Measurements from ENCODE around the gene FOXK2. TPM values are rescaled to one million over a fixed set of nuclear protein-coding genes. Genes with fewer than 3 reads are reported as not detected.

FOXK2 gene
- total and polyA plus RNA-seq, 2 donors (not counting 1 experiment from before 2014, with no cell fraction given) = 19.7 to 62.7 TPM

DNA sequence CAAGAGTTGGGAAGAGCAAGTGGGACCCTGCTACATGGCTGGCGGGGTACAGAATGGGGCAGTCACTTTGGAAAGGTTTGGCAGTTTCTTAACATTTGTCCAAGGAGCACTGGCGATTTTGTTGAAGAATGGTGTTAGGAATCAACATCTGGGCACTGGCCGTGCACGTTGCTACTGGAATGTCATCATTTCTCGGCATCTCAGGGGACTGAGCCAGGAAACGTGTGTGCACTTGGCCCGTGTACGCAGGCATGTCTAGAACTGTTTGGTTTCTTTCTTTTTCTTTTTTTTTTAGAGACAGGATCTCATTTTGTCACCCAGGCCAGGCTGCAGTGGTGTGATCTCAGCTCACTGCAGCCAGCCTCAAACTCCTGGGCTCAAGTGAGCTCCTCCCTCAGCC lies 17.3 kb upstream of the FOXK2 start:
- POLR2A ChIA-PET = no interaction called here
- Histone ChIP-seq H4K20me1 (ENCODE audit: control insufficient read depth, insufficient read depth, low read length, poor library complexity, severe bottlenecking) (no peaks in the 10 kb centered on the region), H3K79me2 (ENCODE audit: control insufficient read depth, insufficient read depth, low read length) (no peaks in the 10 kb centered on the region), H3K9me3 (ENCODE audit: control extremely low read depth in 1 of 3, control insufficient read depth in 2 of 3, insufficient read depth in 1 of 3, low read length in 2 of 3) (peaks cover 0 to 4% (median 0%) of the 10 kb centered on the region in 3 donors), H3K27me3 (replicated peaks in 1 of 4; ENCODE audit: control extremely low read depth in 1 of 4, control insufficient read depth in 3 of 4, insufficient read depth in 4 of 4, low read length in 3 of 4) (peaks cover 0 to 4% (median 0%) of the 10 kb centered on the region in 4 experiments), H3K4me2 (replicated peaks; ENCODE audit: low read depth, low read length, poor library complexity, severe bottlenecking) (no peak overlapping the region), H2AFZ (ENCODE audit: insufficient read depth, low read depth, low read length, poor library complexity, severe bottlenecking) (no peak overlapping the region), H3K4me3 (ENCODE audit: control extremely low read depth in 1 of 5, extremely low read depth in 1 of 5, insufficient read depth in 1 of 5, low read depth in 2 of 5, low read length in 4 of 5) (no peak overlapping the region), H3K4me1 (ENCODE audit: control insufficient read depth in 2 of 2, insufficient read depth in 2 of 2, low read length in 2 of 2) (peaks cover 3 to 23% of the 10 kb centered on the region in 2 donors), H3K9ac (ENCODE audit: low read length) (no peak overlapping the region), H3K27ac (ENCODE audit: low read length in 2 of 2) (no peak overlapping the region), H3K36me3 (replicated peaks in 1 of 2; ENCODE audit: control extremely low read depth in 1 of 2, control insufficient read depth in 1 of 2, extremely low read depth in 1 of 2, insufficient read depth in 2 of 2, low read length in 1 of 2) (no peaks in the 10 kb centered on the region)
- WGBS (ENCODE audit: insufficient coverage) = 48% methylated on average over 8 of the region's 8 CpGs
- no peak for DNase-seq
- H3K4me1 Mint-ChIP-seq = peaks cover 20% of the 10 kb centered on the region
- CTCF ChIA-PET = interaction anchor here (0.7 kb wide), 1 partner anchor 52 kb away, joined by 3 read pairs; no protein-coding TSS in a partner anchor
- ATAC-seq (ENCODE audit: low read depth) = no peak
- no peaks in the 10 kb centered on the region for H3K27me3 Mint-ChIP-seq
- H3K27ac Mint-ChIP-seq = peak overlapping the region; percentile 20
- no peaks in the 10 kb centered on the region for H3K9me3 Mint-ChIP-seq (ENCODE audit: insufficient read depth)
- H3K4me3 Mint-ChIP-seq = no peak overlapping the region
- TF ChIP-seq, protein P1, sequence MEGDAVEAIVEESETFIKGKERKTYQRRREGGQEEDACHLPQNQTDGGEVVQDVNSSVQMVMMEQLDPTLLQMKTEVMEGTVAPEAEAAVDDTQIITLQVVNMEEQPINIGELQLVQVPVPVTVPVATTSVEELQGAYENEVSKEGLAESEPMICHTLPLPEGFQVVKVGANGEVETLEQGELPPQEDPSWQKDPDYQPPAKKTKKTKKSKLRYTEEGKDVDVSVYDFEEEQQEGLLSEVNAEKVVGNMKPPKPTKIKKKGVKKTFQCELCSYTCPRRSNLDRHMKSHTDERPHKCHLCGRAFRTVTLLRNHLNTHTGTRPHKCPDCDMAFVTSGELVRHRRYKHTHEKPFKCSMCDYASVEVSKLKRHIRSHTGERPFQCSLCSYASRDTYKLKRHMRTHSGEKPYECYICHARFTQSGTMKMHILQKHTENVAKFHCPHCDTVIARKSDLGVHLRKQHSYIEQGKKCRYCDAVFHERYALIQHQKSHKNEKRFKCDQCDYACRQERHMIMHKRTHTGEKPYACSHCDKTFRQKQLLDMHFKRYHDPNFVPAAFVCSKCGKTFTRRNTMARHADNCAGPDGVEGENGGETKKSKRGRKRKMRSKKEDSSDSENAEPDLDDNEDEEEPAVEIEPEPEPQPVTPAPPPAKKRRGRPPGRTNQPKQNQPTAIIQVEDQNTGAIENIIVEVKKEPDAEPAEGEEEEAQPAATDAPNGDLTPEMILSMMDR (IDR thresholded peaks at IDR 0.05) = no peak
- TF ChIP-seq EZH2 (IDR thresholded peaks at IDR 0.05; ENCODE audit: borderline replicate concordance, insufficient read depth, low read depth, low read length, poor library complexity, severe bottlenecking) = no peak
- intact Hi-C loops (cut with micrococcal nuclease) = no loop called here

DNA sequence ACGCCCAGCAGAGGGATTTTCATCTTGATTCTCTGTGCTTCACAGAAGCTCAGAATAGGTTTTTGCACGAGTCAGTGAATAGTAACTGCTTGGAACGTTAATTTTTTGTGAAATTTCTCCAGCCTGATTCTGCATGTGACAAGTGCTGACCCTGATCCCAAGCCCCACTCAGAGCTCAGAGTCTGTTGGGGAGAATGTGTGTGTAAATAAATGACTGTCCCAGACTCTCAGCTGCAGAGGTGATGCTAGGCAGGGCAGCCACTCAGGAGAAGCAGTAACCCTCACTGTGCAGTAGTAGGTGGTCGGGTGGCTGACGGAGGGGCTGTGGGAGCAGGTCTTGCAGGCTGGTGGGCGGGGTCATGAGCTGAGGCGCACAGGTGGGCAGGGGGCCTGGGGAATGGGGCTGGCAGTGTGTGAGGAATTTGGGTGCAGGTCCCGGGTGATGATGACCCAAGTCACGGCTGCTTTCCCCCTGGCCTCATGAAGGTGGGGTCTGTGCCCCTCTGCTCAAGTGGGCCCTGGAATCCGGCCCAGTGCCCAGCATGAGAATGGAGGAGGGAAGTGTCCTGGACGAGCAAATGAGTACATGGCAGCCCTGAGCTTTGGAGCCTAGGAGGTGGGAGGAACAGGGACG lies 16.3 kb upstream of the FOXK2 start:
- Histone ChIP-seq H3K27ac (ENCODE audit: low read length in 2 of 2) (no peak overlapping the region), H3K9me3 (ENCODE audit: control extremely low read depth in 1 of 3, control insufficient read depth in 2 of 3, insufficient read depth in 1 of 3, low read length in 2 of 3) (peaks cover 0 to 4% (median 0%) of the 10 kb centered on the region in 3 donors), H4K20me1 (ENCODE audit: control insufficient read depth, insufficient read depth, low read length, poor library complexity, severe bottlenecking) (no peaks in the 10 kb centered on the region)

More for the DNA sequence above, 16.3 kb upstream of the FOXK2 start:
- Histone ChIP-seq H3K4me1 (ENCODE audit: control insufficient read depth in 2 of 2, insufficient read depth in 2 of 2, low read length in 2 of 2) (peaks cover 3 to 14% of the 10 kb centered on the region in 2 donors), H3K79me2 (ENCODE audit: control insufficient read depth, insufficient read depth, low read length) (peaks cover 3% of the 10 kb centered on the region), H2AFZ (ENCODE audit: insufficient read depth, low read depth, low read length, poor library complexity, severe bottlenecking) (no peak overlapping the region), H3K4me3 (ENCODE audit: control extremely low read depth in 1 of 5, extremely low read depth in 1 of 5, insufficient read depth in 1 of 5, low read depth in 2 of 5, low read length in 4 of 5) (no peak overlapping the region), H3K36me3 (replicated peaks in 1 of 2; ENCODE audit: control extremely low read depth in 1 of 2, control insufficient read depth in 1 of 2, extremely low read depth in 1 of 2, insufficient read depth in 2 of 2, low read length in 1 of 2) (no peaks in the 10 kb centered on the region), H3K27me3 (replicated peaks in 1 of 4; ENCODE audit: control extremely low read depth in 1 of 4, control insufficient read depth in 3 of 4, insufficient read depth in 4 of 4, low read length in 3 of 4) (peaks cover 0 to 4% (median 0%) of the 10 kb centered on the region in 4 experiments), H3K4me2 (replicated peaks; ENCODE audit: low read depth, low read length, poor library complexity, severe bottlenecking) (no peak overlapping the region), H3K9ac (ENCODE audit: low read length) (no peak overlapping the region)
- H3K9me3 Mint-ChIP-seq (ENCODE audit: insufficient read depth) = no peaks in the 10 kb centered on the region
- no peak for ATAC-seq (ENCODE audit: low read depth)
- DNase-seq = no peak
- ChIA-PET CTCF (no interaction called here), POLR2A (no interaction called here)
- peaks cover 19% of the 10 kb centered on the region for H3K4me1 Mint-ChIP-seq
- WGBS (ENCODE audit: insufficient coverage) = 88% methylated on average over 11 of the region's 12 CpGs
- peak overlapping the region; percentile 15 for H3K27ac Mint-ChIP-seq
- no peak overlapping the region for H3K4me3 Mint-ChIP-seq
- TF ChIP-seq EZH2 (IDR thresholded peaks at IDR 0.05; ENCODE audit: borderline replicate concordance, insufficient read depth, low read depth, low read length, poor library complexity, severe bottlenecking) = no peak
- no peaks in the 10 kb centered on the region for H3K27me3 Mint-ChIP-seq
- intact Hi-C loops (cut with micrococcal nuclease) = no loop called here

Measured in B cell (primary cell).